Measurements from ENCODE around the gene FH. TPM values are rescaled to one million over a fixed set of nuclear protein-coding genes. Genes with fewer than 3 reads are reported as not detected.

FH gene
- total RNA-seq, 4 donors from 2014 or later = 63.6 to 83.4 (median 69.1) TPM

DNA sequence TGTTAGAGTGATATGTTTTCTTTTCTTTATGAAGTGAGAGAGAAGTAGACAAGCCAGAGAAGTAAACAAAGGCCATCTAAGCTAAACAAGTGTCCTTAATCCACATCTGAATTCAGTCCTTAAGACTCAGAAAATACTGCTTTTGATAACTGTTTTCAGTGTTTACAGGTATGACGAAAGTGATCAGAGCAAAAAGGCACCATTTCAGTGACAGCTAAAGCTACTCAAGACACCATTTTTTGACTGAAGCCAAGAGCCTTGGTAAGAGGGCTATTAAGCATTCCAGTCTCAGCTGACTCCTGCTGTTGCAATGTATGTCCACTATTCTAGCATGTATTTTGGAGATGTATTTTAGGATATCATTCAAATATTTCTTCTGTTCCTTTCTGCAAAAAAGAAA lies 16.7 kb upstream of the FH start:
- intact Hi-C loops (cut with DNase I) = loop anchor here (10.0 kb wide), 1 partner anchor 308 kb away; the partner anchor contains the start of gene EXO1
- no peaks in the 10 kb centered on the region for H3K36me3 ChIP-seq

DNA sequence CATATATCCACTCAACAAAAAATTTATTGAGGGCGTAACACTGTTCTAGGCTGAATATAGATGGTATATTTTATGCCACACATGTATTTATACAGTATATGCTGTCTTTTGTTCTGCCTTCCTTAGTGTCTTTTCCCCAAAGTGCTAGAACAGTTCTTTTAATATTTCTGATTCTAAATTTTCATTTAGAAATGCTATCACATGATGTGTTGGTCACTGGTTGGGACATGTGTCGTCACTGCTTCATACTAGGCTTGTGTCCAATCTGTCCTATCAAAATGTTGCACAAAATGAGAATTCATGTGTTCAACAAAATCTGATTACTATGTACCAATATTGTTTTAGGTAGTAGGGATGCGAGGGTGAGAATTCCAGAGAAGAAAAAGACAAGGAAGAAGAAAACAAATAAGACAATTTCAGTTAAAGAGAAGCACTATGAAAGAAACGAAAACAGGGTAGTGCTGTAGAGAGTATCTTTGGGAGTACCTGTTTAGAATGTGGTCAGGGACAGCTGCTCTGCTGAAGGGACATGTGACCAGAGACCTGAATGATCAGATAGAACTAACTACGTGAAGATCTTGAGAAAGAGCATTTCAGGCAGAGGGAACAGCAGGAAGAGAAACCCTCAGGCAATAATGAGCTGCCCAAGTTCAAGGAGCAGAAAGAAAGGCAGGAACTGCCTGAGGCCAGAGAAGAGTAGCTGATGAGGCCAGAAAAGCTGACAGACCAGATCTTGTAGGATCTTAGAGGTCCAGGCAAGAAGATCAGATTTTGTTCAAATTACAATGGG lies 14.0 kb upstream of the FH start:
- 74% methylated on average over 5 of the region's 5 CpGs for WGBS
- Histone ChIP-seq H3K4me3 (no peak overlapping the region), H3K4me1 (peaks cover 0 to 3% (median 0%) of the 10 kb centered on the region in 4 donors), H3K9me3 (no peaks in the 10 kb centered on the region), H3K27ac (replicated peaks in 1 of 4) (no peak overlapping the region), H3K36me3 (no peaks in the 10 kb centered on the region), H3K27me3 (peaks cover 0 to 18% (median 0%) of the 10 kb centered on the region in 4 donors)
- no peak for DNase-seq (ENCODE audit: extremely low spot score)
- TF ChIP-seq POLR2A (IDR thresholded peaks at IDR 0.05; ENCODE audit: low read depth) (no peak), POLR2AphosphoS5 (IDR thresholded peaks at IDR 0.05) (no peak), EP300 (IDR thresholded peaks at IDR 0.05) (no peak)
- TF ChIP-seq, protein P1, sequence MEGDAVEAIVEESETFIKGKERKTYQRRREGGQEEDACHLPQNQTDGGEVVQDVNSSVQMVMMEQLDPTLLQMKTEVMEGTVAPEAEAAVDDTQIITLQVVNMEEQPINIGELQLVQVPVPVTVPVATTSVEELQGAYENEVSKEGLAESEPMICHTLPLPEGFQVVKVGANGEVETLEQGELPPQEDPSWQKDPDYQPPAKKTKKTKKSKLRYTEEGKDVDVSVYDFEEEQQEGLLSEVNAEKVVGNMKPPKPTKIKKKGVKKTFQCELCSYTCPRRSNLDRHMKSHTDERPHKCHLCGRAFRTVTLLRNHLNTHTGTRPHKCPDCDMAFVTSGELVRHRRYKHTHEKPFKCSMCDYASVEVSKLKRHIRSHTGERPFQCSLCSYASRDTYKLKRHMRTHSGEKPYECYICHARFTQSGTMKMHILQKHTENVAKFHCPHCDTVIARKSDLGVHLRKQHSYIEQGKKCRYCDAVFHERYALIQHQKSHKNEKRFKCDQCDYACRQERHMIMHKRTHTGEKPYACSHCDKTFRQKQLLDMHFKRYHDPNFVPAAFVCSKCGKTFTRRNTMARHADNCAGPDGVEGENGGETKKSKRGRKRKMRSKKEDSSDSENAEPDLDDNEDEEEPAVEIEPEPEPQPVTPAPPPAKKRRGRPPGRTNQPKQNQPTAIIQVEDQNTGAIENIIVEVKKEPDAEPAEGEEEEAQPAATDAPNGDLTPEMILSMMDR (IDR thresholded peaks at IDR 0.05) = no peak
- intact Hi-C loops (cut with DNase I) = loop anchor here (10.0 kb wide), 1 partner anchor 311 kb away; the partner anchor contains the start of gene EXO1

More for the DNA sequence above, 16.7 kb upstream of the FH start:
- TF ChIP-seq POLR2AphosphoS5 (IDR thresholded peaks at IDR 0.05) (no peak), EP300 (IDR thresholded peaks at IDR 0.05) (no peak), POLR2A (IDR thresholded peaks at IDR 0.05; ENCODE audit: low read depth) (no peak)
- TF ChIP-seq, protein P1 (IDR thresholded peaks at IDR 0.05) = no peak
- H3K27ac ChIP-seq (replicated peaks in 1 of 4) = no peak overlapping the region
- H3K4me1 ChIP-seq = peaks cover 0 to 3% (median 0%) of the 10 kb centered on the region in 4 donors
- peaks cover 0 to 18% (median 0%) of the 10 kb centered on the region in 4 donors for H3K27me3 ChIP-seq
- 35% methylated on average over 1 of the region's 1 CpG for WGBS
- H3K4me3 ChIP-seq = no peak overlapping the region
- no peaks in the 10 kb centered on the region for H3K9me3 ChIP-seq
- no peak for DNase-seq (ENCODE audit: extremely low spot score)

DNA sequence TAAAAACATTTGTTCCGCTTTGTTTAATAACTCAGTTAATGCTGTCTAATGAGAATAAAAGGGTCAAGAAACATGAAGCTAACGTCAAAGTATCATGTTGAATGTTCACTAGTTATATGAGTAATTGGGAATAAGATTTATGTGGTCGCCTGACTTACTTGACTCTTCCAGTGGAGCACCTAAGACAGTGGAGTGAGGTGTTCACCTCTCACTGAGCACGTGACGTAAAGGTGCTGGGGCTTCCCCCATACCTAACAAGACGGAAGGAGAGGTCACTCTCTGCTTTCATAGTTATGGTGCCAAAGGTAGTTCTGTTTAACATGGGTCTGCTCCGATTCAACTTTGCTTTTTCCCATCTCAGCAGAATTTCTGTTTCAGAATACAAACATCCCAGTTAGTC lies 13.3 kb upstream of the FH start:
- intact Hi-C loops (cut with DNase I) = loop anchor here (10.0 kb wide), 1 partner anchor 312 kb away; the partner anchor contains the start of gene EXO1
- no peak overlapping the region for H3K27ac ChIP-seq (replicated peaks in 1 of 4)
- peaks cover 0 to 18% (median 0%) of the 10 kb centered on the region in 4 donors for H3K27me3 ChIP-seq
- no peak overlapping the region for H3K4me3 ChIP-seq
- TF ChIP-seq POLR2AphosphoS5 (IDR thresholded peaks at IDR 0.05) (no peak), POLR2A (IDR thresholded peaks at IDR 0.05; ENCODE audit: low read depth) (no peak), EP300 (IDR thresholded peaks at IDR 0.05) (no peak)
- TF ChIP-seq, protein P1 (IDR thresholded peaks at IDR 0.05) = no peak
- no peak for DNase-seq (ENCODE audit: extremely low spot score)
- no peaks in the 10 kb centered on the region for H3K9me3 ChIP-seq
- H3K36me3 ChIP-seq = no peaks in the 10 kb centered on the region
- H3K4me1 ChIP-seq = peaks cover 0 to 3% (median 0%) of the 10 kb centered on the region in 4 donors
- WGBS = 77% methylated on average over 7 of the region's 7 CpGs

DNA sequence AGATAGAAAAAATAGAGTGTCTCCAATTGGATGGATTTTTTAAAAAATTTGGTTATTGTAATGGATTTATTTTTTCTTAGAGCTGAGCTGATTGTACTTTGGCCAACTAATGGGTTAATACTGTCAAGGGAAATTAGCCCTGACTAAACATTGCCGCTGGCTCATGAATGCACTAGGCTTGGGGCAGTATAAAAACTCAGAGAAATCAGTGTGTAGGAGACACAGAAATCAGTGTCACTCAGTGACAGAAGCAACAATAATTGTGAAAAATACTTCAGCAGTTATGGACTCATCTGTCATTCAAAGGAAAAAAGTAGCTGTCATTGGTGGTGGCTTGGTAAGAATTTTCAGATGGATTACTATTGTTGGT lies 12.6 kb upstream of the FH start, which contains the start of gene KMO:
Gene KMO (plus strand): TSS at position 217 of the 370 bp plus-strand sequence. CDS start 67 bp downstream, at position 284.
- intact Hi-C loops (cut with DNase I) = loop anchor here (10.0 kb wide), 1 partner anchor 313 kb away; the partner anchor contains the start of gene EXO1
- Histone ChIP-seq H3K9me3 (no peaks in the 10 kb centered on the region), H3K4me1 (peaks cover 0 to 3% (median 0%) of the 10 kb centered on the region in 4 donors), H3K4me3 (peak within 1 kb of the TSS; percentile 41 to 51 (median 49)), H3K27me3 (peaks cover 0 to 18% (median 0%) of the 10 kb centered on the region in 4 donors), H3K27ac (replicated peaks in 1 of 4) (peak within 1 kb of the TSS in 1 of 4 donors; percentile 16), H3K36me3 (no peaks in the 10 kb centered on the region)
- no peak for DNase-seq (ENCODE audit: extremely low spot score)
- 17% methylated on average over 1 of the region's 1 CpG for WGBS
- TF ChIP-seq POLR2A (IDR thresholded peaks at IDR 0.05; ENCODE audit: low read depth) = no peak
- TF ChIP-seq POLR2AphosphoS5 (IDR thresholded peaks at IDR 0.05) = no peak

Measured in esophagus muscularis mucosa (tissue), 4 donors.